Prostate gland (tissue), 2 donors: ENCODE results near the gene CD209. TPM values are rescaled to one million over a fixed set of nuclear protein-coding genes. Genes with fewer than 3 reads are reported as not detected.

Experiments
- DNase-seq: peaks from one replicate; pipeline ENCODE4 v3.0.0-alpha.2; 2019; ENCODE audit warnings: low spot score
- H3K27ac ChIP-seq, 2 donors: fragments of 200-600 bp; sonication (generic); 2 replicates each; pipeline ENCODE4 v1.5.1; 2017 to 2019
- H3K27me3 ChIP-seq: fragments of 200-600 bp; sonication (generic); replicated peaks from 2 replicates; pipeline ENCODE4 v1.5.1; 2019; ENCODE audit not compliant: insufficient read depth
- H3K36me3 ChIP-seq, 2 donors: fragments of 200-600 bp; sonication (generic); 1 replicate in 1 of 2; 2 replicates in 1 of 2; pipeline versions ENCODE4 v1.5.1 to v1.8.1; 2017 to 2019
- H3K4me1 ChIP-seq: fragments of 200-600 bp; sonication (generic); replicated peaks from 2 replicates; pipeline ENCODE4 v1.5.1; 2019
- H3K4me3 ChIP-seq, 2 donors: fragments of 200-600 bp; sonication (generic); 2 replicates each; pipeline ENCODE4 v1.5.1; 2017 to 2019
- H3K9me3 ChIP-seq: fragments of 200-600 bp; sonication (generic); 2 replicates; pipeline ENCODE4 v1.5.1; 2017
- CTCF ChIP-seq, 4 experiments: fragments of 200-600 bp in 2 of 4; fragments of 450-650 bp in 2 of 4; sonication (generic) in 2 of 4; IDR thresholded peaks; 1 replicate in 3 of 4; 2 replicates in 1 of 4; pipeline ENCODE4 v1.5.1; 2016 to 2019; ENCODE audit warnings: antibody characterized with exemption in 4 of 4, mild to moderate bottlenecking in 2 of 4, moderate library complexity in 2 of 4
- POLR2A ChIP-seq: fragments of 450-650 bp; IDR thresholded peaks from one replicate; pipeline ENCODE4 v1.6.1; 2016; ENCODE audit warnings: antibody characterized with exemption, mild to moderate bottlenecking
- POLR2AphosphoS5 ChIP-seq: sonication (generic); formaldehyde crosslinking; IDR thresholded peaks from one replicate; pipeline ENCODE4 v1.6.1; 2017; ENCODE audit warnings: antibody characterized with exemption
- WGBS: methylation state at CpG from one replicate; pipeline ENCODE4 v1.1.5; 2018; 5-methylcytosine and 5-hydroxymethylcytosine counted together
- intact Hi-C: fragments of 100-400 bp; cut with DNase I; formaldehyde crosslinking; loops from one replicate; pipeline ENCODE4 v1.14.2; 2022
- total RNA-seq, 2 donors: library from RNA; depleted of rRNA; stranded (reverse); fragments of >200 nt; gene quantifications; one replicate each; pipeline ENCODE4 v1.1.0, GENCODE V29; 2016

The CD209 gene
- total RNA-seq, 2 donors from 2014 or later, result 0.97 to 1.2 TPM

- Histone ChIP-seq H3K4me1 (no peaks in the 10 kb centered on the region), H3K27ac (no peak overlapping the region), H3K9me3 (no peaks in the 10 kb centered on the region), H3K4me3 (no peak overlapping the region), H3K27me3 (no peaks in the 10 kb centered on the region), H3K36me3 (no peaks in the 10 kb centered on the region)
- WGBS, result 49% methylated on average over 5 of the region's 5 CpGs
- DNase-seq, result no peak
- TF ChIP-seq POLR2A (no peak), CTCF (IDR thresholded peaks at IDR 0.05) (no peak), POLR2AphosphoS5 (no peak)
- intact Hi-C loops, result no loop called here
Observed at GRCh38 chr19:7778081-7778480, 30.7 kb upstream of the CD209 start.

GRCh38 chr19:7775761-7776160, 28.4 kb upstream of the CD209 start:
- Histone ChIP-seq H3K9me3 (no peaks in the 10 kb centered on the region), H3K4me1 (no peaks in the 10 kb centered on the region), H3K36me3 (no peaks in the 10 kb centered on the region), H3K27me3 (no peaks in the 10 kb centered on the region), H3K27ac (no peak overlapping the region), H3K4me3 (no peak overlapping the region)
- 91% methylated on average over 9 of the region's 9 CpGs for WGBS
- intact Hi-C loops, result no loop called here
- no peak for DNase-seq
- TF ChIP-seq POLR2AphosphoS5, result no peak
- no peak for TF ChIP-seq POLR2A
- no peak for TF ChIP-seq CTCF (IDR thresholded peaks at IDR 0.05)

- no peak for DNase-seq
- H3K4me3 ChIP-seq, result no peak overlapping the region
- no peak for TF ChIP-seq POLR2A
- intact Hi-C loops, result no loop called here
- no peaks in the 10 kb centered on the region for H3K9me3 ChIP-seq
- H3K27me3 ChIP-seq, result no peaks in the 10 kb centered on the region
- WGBS, result 49% methylated on average over 9 of the region's 9 CpGs
- H3K27ac ChIP-seq, result no peak overlapping the region
- no peaks in the 10 kb centered on the region for H3K36me3 ChIP-seq
- H3K4me1 ChIP-seq, result no peaks in the 10 kb centered on the region
Observed at GRCh38 chr19:7773841-7774240, 26.5 kb upstream of the CD209 start.

GRCh38 chr19:7772752-7773291, 25.5 kb upstream of the CD209 start:
- intact Hi-C loops, result no loop called here
- H3K27ac ChIP-seq, result no peak overlapping the region
- no peak for TF ChIP-seq CTCF (IDR thresholded peaks at IDR 0.05)
- TF ChIP-seq POLR2AphosphoS5, result no peak
- no peak for TF ChIP-seq POLR2A
- H3K36me3 ChIP-seq, result no peaks in the 10 kb centered on the region
- 30% methylated on average over 8 of the region's 8 CpGs for WGBS
- no peak overlapping the region for H3K4me3 ChIP-seq
- H3K4me1 ChIP-seq, result no peaks in the 10 kb centered on the region
- H3K9me3 ChIP-seq, result no peaks in the 10 kb centered on the region
- no peak for DNase-seq
- peaks cover 2% of the 10 kb centered on the region for H3K27me3 ChIP-seq

- intact Hi-C loops, result no loop called here
- Histone ChIP-seq H3K27me3 (peaks cover 2% of the 10 kb centered on the region), H3K27ac (no peak overlapping the region), H3K9me3 (no peaks in the 10 kb centered on the region), H3K4me1 (no peaks in the 10 kb centered on the region), H3K36me3 (no peaks in the 10 kb centered on the region), H3K4me3 (no peak overlapping the region)
- TF ChIP-seq CTCF (IDR thresholded peaks at IDR 0.05), result no peak
- TF ChIP-seq POLR2AphosphoS5, result no peak
- no peak for TF ChIP-seq POLR2A
- WGBS, result 71% methylated on average over 8 of the region's 8 CpGs
- DNase-seq, result no peak
Observed at GRCh38 chr19:7771072-7771471, 23.7 kb upstream of the CD209 start.
